ENCODE measurements around the gene UBE4B. TPM values are rescaled to one million over a fixed set of nuclear protein-coding genes. Genes with fewer than 3 reads are reported as not detected.
A peak's percentile ranks its signal among the peaks of the same experiment; 100 is the strongest.

The UBE4B gene
- total RNA-seq, 1 donor from 2014 or later: 14.7 TPM

DNA sequence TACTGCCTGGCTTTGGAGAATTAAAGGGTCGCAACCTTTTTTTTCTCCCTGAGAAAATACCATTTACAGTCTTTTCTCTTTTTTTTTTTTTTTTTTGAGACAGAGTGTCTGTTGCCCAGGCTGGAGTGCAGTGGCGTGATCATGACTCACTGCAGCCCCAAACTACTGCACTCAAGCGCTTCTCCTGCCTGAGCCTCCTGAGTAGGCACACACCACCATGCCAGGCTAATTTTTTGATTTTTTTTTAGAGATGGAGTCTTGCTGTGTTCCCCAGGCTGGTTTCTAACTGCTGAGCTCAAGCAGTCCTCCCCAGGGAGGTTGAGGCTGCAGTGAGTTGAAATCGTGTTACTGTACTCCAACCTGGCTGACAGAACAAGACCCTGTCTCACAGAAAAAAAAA, 24.6 kb downstream of the UBE4B start:
- DNase-seq (ENCODE audit: low read depth): peak; percentile 62
- no peak for FAIRE-seq
- Histone ChIP-seq H3K4me3 (ENCODE audit: low read depth, low read length) (no peak overlapping the region), H3K27me3 (ENCODE audit: control insufficient read depth, insufficient read depth, low read length) (no peaks in the 10 kb centered on the region), H3K36me3 (ENCODE audit: control insufficient read depth, insufficient read depth, low read length) (no peaks in the 10 kb centered on the region)
- no peak for TF ChIP-seq CTCF (IDR thresholded peaks at IDR 0.05; ENCODE audit: insufficient read depth, low read length, severe bottlenecking)

DNA sequence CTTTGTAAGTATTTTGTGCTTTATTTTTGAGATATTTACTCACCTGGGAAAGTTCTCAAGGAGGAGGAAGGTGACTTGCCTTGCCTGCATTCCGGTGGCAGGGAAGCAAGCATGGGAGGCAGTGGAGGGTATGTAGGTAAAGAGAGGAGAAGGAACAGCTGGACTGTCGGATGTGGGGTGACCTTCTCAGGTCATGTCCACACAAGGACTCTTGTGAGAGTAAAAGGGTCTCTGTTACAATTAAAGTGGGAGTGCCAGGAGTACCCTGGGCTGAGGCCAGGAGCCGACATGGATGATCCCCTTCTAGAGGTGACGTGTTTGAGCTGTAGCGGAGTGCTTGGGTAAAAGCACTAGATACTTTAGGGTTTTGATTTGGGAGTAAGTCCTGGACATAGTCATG, 25.0 kb downstream of the UBE4B start:
- H3K27me3 ChIP-seq (ENCODE audit: control insufficient read depth, insufficient read depth, low read length): no peaks in the 10 kb centered on the region
- FAIRE-seq (no peak), DNase-seq (ENCODE audit: low read depth) (no peak)
- H3K36me3 ChIP-seq (ENCODE audit: control insufficient read depth, insufficient read depth, low read length): no peaks in the 10 kb centered on the region
- no peak for TF ChIP-seq CTCF (IDR thresholded peaks at IDR 0.05; ENCODE audit: insufficient read depth, low read length, severe bottlenecking)
- no peak overlapping the region for H3K4me3 ChIP-seq (ENCODE audit: low read depth, low read length)

DNA sequence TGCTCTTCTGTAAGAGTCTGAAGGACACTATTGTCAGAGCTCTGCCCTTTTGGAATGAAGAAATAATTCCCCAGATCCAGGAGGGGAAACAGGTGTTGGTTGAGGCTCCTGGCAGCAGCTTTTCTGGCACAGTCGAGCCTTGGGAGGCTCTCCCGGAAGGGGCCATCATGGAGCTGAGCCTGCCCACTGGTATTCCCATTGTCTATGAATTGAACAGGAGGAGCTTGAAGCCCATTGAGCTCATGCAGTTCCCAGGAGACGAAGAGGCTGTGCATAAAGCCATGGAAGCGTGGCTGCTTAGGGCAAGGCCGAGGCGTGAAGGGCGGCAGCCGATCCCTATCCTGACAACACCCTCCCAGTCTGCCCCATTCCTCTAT, 26.6 kb downstream of the UBE4B start:
- H3K36me3 ChIP-seq (ENCODE audit: control insufficient read depth, insufficient read depth, low read length): no peaks in the 10 kb centered on the region
- no peaks in the 10 kb centered on the region for H3K27me3 ChIP-seq (ENCODE audit: control insufficient read depth, insufficient read depth, low read length)
- H3K4me3 ChIP-seq (ENCODE audit: low read depth, low read length): no peak overlapping the region
- no peak for DNase-seq (ENCODE audit: low read depth)
- TF ChIP-seq CTCF (IDR thresholded peaks at IDR 0.05; ENCODE audit: insufficient read depth, low read length, severe bottlenecking): no peak
- no peak for FAIRE-seq

DNA sequence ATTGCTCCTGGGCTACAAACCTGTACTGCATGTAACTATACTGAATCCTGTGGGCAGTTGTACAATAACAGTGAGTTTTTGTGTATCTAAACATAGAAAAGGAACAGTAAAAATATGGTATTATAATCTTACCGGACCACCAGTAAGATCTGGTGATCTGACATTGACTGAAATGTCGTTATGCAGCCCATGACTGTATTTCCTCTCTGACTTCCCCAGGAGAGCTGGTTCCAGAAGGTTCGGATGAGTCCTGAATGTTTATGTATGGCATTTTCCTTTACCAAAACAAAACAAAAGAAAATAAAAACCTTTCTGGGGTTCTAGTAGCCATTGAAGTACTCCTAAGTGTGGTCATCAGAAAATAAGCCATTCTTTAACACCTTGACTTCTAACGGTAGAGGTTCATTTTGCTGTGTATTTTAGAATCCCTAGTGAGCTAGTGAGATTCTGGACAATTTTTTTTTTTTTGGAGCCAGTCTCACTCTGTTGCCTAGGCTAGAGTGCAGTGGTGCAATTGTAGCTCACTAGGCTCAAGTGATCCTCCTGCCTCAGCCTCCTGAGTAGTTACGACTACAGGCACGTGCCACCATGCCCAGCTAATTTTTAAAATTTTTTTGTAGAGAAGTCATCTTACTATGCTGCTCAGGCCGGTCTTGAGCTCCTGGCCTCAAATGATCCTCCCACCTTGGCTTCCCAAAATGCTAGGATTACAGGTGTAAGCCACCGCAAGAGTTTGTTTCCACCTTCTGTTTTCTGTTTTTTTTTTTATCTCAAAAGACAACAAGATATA, 27.7 kb downstream of the UBE4B start:
- Histone ChIP-seq H3K4me3 (ENCODE audit: low read depth, low read length) (no peak overlapping the region), H3K27me3 (ENCODE audit: control insufficient read depth, insufficient read depth, low read length) (no peaks in the 10 kb centered on the region), H3K36me3 (ENCODE audit: control insufficient read depth, insufficient read depth, low read length) (no peaks in the 10 kb centered on the region)
- no peak for FAIRE-seq
- TF ChIP-seq CTCF (IDR thresholded peaks at IDR 0.05; ENCODE audit: insufficient read depth, low read length, severe bottlenecking): no peak
- DNase-seq (ENCODE audit: low read depth): no peak

- no peak overlapping the region for H3K4me3 ChIP-seq (ENCODE audit: low read depth, low read length)
- no peak for TF ChIP-seq CTCF (IDR thresholded peaks at IDR 0.05; ENCODE audit: insufficient read depth, low read length, severe bottlenecking)
- no peaks in the 10 kb centered on the region for H3K36me3 ChIP-seq (ENCODE audit: control insufficient read depth, insufficient read depth, low read length)
- H3K27me3 ChIP-seq (ENCODE audit: control insufficient read depth, insufficient read depth, low read length): no peaks in the 10 kb centered on the region
- DNase-seq (ENCODE audit: low read depth) (no peak), FAIRE-seq (no peak)
Measured at GRCh38 chr1:10061276-10061675, 28.5 kb downstream of the UBE4B start.

- no peak overlapping the region for H3K4me3 ChIP-seq (ENCODE audit: low read depth, low read length)
Measured at GRCh38 chr1:10063878-10064277, 31.1 kb downstream of the UBE4B start.

More at GRCh38 chr1:10063878-10064277, 31.1 kb downstream of the UBE4B start:
- H3K27me3 ChIP-seq (ENCODE audit: control insufficient read depth, insufficient read depth, low read length): no peaks in the 10 kb centered on the region
- DNase-seq (ENCODE audit: low read depth): peak; percentile 99
- peak; percentile 13 for FAIRE-seq
- no peak for TF ChIP-seq CTCF (IDR thresholded peaks at IDR 0.05; ENCODE audit: insufficient read depth, low read length, severe bottlenecking)
- H3K36me3 ChIP-seq (ENCODE audit: control insufficient read depth, insufficient read depth, low read length): no peaks in the 10 kb centered on the region

Data from bronchial epithelial cell (primary cell).